ENCODE measurements around the gene AOC2.

DNA sequence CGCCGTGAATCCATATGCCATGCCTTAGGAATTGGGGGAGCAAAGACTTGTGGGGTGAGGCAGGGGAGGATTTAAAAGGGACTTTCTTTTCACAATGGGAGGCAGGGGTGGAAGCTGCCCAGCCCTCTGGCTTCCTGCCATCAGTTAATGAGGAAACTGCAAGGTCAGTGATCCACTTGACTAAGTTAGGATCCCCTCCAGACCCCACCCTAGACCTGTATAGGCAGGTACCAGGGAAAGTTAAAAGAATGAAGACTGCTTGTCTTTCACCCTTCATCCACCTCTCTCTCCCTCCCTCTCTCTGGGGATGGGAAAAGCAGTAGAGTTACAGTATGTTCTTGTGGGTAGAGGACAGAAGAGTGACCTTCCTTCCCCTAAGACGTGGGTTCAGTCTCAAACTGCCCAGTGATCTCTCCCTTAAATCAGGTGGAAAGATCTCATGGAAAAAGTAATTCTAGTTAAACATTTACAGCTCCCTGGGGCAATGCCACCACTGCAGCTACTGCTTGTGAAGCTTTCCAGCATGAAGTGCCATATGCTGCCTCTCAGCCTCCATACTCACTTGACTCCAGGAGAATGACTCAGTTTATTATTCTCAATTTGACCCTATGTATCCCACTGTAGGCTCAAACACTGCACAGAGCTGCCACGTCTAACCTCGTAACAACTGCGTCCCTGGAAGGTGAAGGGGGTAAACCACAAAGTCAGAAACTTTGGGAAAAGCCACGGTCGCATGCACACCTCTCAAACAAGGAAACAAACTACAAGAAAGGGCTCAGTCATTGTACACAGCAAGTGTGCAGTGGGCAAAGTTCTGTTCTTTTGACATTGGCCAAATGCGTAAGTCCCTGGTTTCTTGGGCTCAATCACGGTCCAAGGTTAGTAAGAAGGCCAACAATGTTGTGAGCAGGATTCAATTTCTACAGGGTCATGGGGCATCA is 47.0 kb upstream of the AOC2 start:
- TF ChIP-seq, protein P1, sequence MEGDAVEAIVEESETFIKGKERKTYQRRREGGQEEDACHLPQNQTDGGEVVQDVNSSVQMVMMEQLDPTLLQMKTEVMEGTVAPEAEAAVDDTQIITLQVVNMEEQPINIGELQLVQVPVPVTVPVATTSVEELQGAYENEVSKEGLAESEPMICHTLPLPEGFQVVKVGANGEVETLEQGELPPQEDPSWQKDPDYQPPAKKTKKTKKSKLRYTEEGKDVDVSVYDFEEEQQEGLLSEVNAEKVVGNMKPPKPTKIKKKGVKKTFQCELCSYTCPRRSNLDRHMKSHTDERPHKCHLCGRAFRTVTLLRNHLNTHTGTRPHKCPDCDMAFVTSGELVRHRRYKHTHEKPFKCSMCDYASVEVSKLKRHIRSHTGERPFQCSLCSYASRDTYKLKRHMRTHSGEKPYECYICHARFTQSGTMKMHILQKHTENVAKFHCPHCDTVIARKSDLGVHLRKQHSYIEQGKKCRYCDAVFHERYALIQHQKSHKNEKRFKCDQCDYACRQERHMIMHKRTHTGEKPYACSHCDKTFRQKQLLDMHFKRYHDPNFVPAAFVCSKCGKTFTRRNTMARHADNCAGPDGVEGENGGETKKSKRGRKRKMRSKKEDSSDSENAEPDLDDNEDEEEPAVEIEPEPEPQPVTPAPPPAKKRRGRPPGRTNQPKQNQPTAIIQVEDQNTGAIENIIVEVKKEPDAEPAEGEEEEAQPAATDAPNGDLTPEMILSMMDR (conservative IDR thresholded peaks at IDR 0.05 in 1 of 2, IDR thresholded peaks at IDR 0.05 in 1 of 2; ENCODE audit: low read depth in 1 of 2, low read length in 2 of 2), result no peak
- TF ChIP-seq EZH2 (IDR thresholded peaks at IDR 0.05; ENCODE audit: low read length, missing control alignments), result no peak

Measured in fibroblast of lung (primary cell).